GM18907 (cell line): ENCODE results near the gene PPP1R17.

Experiments
- ATAC-seq: cut with Tn5 transposase; IDR thresholded peaks from one replicate; pipeline ENCODE4 v1.9.1; 2021; ENCODE audit warnings: mild to moderate bottlenecking, moderate library complexity; ENCODE audit not compliant: unreplicated experiment

The PPP1R17 gene

DNA sequence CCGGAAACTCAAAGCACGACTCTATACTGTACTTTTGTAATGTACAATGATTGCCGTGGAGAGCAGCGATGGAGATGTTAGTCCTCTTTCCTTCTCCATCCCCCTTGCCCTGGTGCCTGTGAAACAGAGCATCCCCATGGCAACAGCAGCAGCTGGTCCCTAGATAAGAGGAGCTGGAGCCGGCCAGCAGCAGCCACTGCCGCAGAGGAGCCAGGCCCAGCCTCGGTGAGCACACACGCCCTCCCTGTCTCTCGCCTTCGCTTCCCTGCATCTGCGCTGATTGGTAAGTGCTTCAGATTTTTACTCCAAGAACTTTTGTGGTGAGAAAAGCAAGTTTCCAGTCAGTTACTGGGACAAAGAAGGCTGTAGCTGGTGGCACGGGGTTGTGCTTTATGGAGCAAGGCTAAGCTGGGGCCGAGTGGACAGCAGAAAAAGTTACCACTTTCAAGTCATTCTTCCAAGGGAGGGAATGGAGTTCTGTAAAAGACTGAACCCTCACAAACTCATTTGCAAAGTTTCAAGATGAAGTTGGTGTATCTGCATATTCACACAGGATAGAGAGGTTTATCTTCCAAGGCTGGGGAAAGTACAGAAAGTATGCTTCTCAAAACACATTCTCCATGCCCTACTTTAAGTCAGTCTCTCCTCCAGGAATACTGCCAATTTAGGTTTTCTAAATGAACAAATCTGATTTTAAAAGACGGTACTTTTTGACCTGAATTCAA is at the start of gene PPP1R17:
TSS of gene PPP1R17 (plus strand) at position 192 of the 725 bp plus-strand sequence. CDS start 5,227 bp downstream, outside the sequence.
- ATAC-seq: no peak

DNA sequence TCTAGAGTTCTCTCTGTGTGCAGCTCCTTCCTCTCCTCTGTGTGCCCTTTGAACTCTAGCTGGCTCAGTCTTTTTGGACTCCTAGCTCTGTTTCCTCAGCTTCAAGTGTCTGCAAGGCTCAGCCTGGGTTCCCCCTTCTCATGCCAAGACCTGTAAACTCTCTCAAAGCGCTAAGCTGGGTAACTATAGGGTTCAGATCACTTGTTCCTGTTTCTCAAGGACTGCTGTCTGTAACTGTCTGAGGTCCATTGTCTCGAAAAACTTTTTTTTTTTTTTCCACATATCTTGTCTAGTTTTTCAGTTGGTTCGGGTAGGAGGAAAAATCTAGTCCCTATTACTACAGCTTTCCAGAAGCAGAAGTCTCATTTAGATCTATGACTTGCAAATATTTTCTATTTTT is 46.6 kb upstream of the PPP1R17 start:
- no peak for ATAC-seq

- no peak for ATAC-seq
Measured at GRCh38 chr7:31642681-31643115, 44.3 kb upstream of the PPP1R17 start.

DNA sequence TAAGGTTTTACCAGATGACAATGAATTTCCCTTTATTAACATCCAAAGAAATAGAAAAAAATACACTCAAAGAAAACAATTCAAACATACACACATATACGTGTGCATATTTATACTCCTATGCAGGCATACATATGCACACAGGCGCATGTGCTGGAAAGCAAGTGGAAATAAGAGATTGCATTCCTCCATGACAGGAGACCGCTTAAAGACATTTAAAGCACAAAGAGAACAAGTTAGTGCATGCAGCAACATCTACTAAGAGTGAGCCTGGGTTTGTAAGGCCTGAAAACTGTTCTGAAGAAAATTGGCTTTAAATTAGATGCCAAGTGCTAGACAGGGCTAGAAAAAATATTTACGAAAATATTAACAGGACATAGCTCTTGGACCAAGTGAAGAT is 40.1 kb upstream of the PPP1R17 start:
- ATAC-seq: no peak

DNA sequence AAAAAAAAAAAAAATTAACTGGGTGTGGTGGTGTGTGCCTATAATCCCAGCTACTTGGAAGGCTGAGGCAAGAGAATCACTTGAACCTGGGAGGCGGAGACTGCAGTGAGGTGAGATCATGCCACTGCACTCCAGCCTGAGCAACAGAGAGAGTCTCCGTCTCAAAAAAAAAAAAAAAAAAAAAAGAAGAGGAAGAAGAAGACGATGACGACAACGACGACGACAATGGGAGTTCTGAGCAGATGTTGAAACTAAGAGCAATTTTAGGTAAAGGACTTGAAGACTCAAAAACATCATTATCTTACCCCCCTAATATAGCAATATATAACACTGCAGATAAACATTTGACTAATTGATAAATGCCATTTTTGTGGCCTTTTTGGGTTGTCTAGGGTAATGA is 39.5 kb upstream of the PPP1R17 start:
- no peak for ATAC-seq

DNA sequence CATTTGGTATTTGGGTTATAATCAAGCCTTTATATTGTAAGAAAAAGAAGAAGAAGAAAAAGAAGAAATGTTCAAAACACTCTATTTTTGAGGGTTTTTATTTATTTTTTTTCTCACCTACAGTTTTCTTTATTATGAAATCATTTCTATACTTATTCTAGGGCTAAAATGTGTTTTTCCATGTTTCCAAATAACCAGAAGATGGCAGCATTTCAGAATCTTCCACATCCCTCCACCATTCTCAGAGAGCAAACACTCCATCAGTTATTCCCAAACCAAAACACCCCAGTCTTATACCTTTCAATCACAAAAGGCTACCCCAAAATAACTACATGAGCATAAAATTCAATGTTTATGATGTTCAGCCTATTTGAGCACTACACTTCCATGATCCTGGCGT is 38.7 kb upstream of the PPP1R17 start:
- no peak for ATAC-seq

DNA sequence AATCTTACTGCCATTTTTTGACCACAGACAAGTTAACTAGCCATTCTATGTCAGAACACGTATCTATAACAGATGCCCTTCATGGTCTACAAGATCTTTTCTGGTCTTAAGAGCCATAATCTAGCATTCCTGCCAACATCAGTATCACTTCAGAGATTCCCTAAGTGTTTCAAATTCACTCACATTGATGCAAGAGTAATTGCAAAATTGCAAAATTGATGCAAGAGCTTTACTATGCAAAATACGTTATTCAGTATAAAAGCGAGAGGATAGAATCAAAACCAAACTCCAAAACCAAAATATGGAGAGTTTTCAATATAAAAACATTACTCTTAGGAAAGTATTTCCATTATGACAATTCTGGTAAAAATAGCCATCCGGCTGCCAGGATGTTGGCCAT is 38.1 kb upstream of the PPP1R17 start:
- no peak for ATAC-seq

- ATAC-seq: no peak
Measured at GRCh38 chr7:31651234-31652062, 35.6 kb upstream of the PPP1R17 start.

DNA sequence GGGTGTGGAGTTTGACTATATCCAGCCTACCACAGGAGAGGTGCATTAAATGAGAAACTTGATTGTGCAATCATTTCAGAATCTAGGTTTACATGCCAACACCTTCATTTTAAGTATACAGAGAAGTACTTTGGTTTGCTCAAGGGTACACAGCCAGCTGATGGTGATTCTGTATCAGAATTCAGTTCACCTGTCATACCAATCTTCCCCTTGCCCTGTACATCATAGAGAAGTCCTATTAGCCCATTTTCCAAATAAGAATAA is 35.0 kb upstream of the PPP1R17 start:
- ATAC-seq: no peak

DNA sequence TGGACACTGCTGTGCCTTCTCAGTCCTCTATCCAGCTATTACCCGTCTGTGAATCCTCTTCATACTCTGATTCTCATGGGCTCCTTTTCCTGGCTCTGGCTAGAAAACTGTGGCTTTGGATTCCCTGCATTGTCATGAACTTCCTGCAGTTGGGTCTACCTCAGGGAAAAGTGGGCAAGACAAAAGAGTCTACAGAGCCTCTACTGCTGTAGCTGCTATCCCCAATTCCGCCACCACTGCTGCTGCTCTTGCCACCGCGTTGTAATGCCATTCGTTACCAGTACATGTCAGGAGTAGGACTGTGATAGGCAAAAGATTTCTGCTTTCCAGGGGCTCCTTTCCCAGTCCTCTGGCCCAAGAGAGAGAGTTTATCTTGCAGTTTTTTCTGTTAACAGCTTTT is 23.9 kb upstream of the PPP1R17 start:
- no peak for ATAC-seq

- no peak for ATAC-seq
Measured at GRCh38 chr7:31664890-31665289, 22.1 kb upstream of the PPP1R17 start.

DNA sequence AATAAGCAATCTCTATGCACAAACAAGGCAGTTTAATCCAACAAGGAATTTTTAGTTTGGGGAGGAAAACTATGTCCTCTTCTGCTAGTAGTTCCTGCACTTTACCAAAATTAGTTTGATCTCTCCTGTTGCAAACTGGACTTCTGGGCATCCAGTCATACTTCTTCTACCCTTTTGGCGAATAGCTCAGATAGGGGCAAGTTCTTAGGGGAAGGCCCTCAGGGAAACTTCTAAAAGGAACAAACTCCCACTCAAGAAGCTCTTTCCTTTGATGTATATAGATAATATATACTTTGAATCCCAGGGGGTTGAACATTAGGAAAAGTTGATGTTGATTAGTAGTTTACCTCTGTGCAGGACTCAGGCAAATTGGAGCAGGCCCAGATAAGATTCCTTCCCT is 21.5 kb upstream of the PPP1R17 start:
- ATAC-seq: no peak

- ATAC-seq: no peak
Measured at GRCh38 chr7:31669461-31669860, 17.6 kb upstream of the PPP1R17 start.

- ATAC-seq: no peak
Measured at GRCh38 chr7:31679574-31680305, 7.3 kb upstream of the PPP1R17 start.

DNA sequence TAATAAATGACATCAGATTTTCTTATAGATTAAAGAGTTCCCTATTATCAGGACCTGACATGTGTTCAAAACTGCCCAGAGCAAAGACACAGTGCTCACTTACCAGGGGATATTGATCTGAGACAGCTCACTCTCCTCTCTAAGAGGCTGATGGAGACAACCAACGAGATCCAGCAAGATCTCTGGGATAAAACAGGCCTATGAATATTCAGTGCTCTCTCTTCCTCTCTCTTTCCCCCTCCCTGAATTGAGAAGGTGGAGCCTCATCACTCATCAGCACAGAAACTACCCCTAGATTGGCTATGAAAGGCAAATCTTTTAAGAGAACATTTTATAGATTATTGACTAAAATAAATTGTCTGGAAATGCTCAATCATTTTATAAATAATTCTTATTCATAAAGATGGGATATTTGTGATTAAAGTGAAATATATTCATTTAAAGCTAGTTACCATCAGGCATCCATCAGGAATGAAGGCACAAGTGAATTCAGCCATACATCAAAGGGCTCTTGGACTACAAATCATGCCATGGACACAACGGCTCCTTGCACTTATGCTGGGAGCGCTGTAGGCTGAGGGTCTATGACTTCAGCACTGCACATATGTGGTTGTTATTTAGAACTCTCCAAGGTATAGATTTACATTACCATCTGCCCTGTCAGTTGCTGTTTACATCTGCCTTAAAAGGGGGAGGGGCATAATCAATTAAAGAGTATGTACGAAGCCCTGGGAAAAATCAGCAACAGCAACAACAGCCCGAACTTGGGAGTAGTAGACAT is 3.4 kb upstream of the PPP1R17 start:
- no peak for ATAC-seq

DNA sequence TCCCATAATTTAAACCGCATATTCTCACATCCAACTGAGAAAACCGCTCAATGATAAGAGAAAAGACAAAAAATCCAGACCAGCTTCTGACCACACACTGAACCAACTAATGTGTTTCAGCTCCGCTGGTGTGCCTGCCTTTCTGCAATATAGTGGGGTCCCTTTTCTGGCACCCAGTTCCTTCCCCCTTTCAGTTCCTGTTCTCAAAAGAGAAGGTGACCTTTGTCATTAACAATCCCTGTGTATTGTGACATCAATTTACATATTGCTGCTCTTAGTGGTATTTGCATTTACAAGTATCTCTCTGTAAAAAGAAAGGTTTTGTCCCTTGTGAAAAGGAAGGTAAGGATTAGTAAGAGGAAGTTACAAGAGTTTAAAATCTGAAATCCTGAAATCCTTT is 1.4 kb downstream of the PPP1R17 start:
- peak; percentile 94 for ATAC-seq

GRCh38 chr7:31688996-31689395 is 2.0 kb downstream of the PPP1R17 start:
- no peak for ATAC-seq

DNA sequence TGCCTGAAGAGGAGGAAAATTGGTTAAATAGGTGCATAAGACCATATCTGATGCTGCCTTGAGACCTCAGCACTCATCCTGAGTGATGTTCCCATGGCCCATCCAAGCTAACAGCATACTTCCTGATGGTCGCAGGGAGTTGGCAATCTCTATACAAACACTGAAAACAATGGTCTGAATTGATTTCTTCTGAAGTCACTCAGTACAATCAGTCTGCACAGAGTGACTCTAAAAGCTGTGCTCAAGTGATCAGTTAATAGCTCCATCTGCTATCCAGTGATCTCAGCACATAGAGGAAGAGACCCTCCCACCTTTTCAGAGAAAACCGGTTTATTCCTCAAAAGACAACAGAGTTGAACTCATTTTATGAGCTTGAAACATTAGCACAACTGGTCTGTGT is 3.9 kb downstream of the PPP1R17 start:
- no peak for ATAC-seq

DNA sequence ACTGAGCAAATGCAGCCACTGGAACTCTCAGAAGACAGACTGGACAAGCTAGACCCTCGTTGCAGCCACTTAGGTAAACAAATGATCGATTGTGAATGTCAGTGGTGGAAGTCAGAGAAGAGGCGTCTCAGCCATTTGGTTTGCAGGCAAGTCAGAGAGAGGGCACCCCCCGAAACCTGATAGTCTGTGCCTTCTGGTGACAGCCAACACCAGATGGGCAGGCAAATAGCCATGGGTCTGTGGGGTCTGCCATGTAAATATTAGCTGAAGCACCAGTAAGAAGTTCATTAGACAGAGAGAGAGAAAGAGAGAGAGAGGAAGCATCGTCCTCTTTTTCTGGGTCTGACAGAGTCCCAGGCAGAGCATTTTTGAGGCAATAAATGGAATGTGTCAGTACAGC is 5.4 kb downstream of the PPP1R17 start:
- no peak for ATAC-seq

DNA sequence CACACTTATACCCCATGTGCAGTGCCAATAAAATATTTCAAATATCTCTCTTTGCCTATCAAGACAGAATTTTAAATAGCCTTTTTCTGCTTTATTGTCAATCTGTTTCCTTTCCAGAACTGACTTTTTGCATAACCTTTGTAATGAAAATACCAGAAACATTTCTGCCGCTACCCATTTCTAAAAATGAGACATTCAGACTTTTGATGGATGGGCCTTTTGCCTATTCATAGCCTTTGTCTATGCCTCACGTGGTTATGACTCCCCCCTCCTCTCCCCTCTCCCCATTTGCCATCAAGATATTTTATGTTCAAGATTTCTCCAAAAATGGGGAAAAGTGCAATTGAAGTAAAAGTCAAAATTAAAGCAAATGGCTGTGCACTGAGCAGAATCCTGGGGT is 5.9 kb downstream of the PPP1R17 start:
- no peak for ATAC-seq
